Peyer's patch (tissue), 4 donors: Measurements from ENCODE around the gene ZDHHC18.
"Not testable (repeated sequence)": the region's sequence is repeated elsewhere in the genome, so short reads cannot be mapped to it uniquely, and the experiment has no call there.

Source experiments
- CTCF ChIP-seq, 6 experiments: fragments of 450-650 bp in 4 of 6; fragments of 200-600 bp in 2 of 6; sonication (generic) in 1 of 6; IDR thresholded peaks; one replicate each; pipeline ENCODE4 v1.5.1; 2017 to 2019; ENCODE audit warnings: antibody characterized with exemption in 6 of 6, mild to moderate bottlenecking in 3 of 6, moderate library complexity in 1 of 6
- POLR2A ChIP-seq, 2 donors: fragments of 450-650 bp; IDR thresholded peaks; one replicate each; pipeline ENCODE4 v1.5.1; 2017; ENCODE audit warnings: antibody characterized with exemption in 2 of 2, mild to moderate bottlenecking in 2 of 2, moderate library complexity in 2 of 2

GRCh38 chr1:26837665-26838064 is 11.2 kb downstream of the ZDHHC18 start:
- TF ChIP-seq POLR2A, CTCF (IDR thresholded peaks at IDR 0.05): not testable (repeated sequence)
